ENCODE results near the gene HDAC10.

HDAC10 gene

DNA sequence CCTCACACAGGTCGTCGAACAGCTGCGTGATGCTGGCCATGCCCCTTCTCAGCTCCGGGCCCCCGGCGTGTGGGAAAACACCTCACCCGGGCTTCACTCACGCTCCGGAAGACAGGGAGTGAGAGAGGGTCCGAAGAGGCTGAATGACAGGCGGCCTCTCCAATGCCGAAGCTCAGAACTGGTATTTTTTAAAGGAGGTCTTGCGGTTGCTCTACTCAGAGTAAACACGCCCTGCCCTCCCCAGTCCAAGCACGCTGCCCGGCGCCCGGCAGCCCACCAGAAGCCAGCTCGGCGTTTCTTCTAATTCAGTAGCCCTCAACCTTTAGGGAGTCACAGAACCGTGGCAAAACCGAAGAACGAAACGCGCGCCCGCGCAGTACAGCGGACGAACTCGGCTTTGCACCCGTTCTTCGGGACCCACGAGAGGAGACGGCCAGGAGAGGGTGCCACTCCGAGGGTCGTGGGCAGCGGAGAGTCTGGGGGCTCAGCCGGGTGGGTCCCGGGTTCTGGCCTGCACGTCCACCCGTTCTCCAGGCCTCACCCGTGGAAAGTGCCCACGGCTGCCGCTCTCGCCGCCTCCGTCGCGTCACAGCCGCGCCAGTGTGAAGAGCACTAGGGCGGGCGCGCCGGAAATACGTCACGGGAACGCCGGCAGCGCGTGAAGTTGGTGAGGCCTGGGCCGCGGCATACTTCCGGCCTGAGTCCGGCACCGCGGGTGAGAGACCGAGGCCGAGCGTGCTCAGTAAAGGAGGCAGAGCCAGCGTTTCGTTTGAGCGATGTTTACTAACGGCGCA lies 6.4 kb downstream of the HDAC10 start, which contains the start of gene TUBGCP6:
TSS of gene TUBGCP6 (minus strand) at position 604 of the 794 bp plus-strand sequence. CDS start at position 40, 564 bp downstream.
- Histone ChIP-seq H3K4me3 (replicated peaks; ENCODE audit: insufficient read depth, low read length) (peak within 1 kb of the TSS; percentile 96), H3K27me3 (ENCODE audit: insufficient read depth, poor library complexity, severe bottlenecking) (no peaks in the 10 kb centered on the region), H3K27ac (replicated peaks) (peak within 1 kb of the TSS; percentile 82)
- TF ChIP-seq POLR2AphosphoS5 (IDR thresholded peaks at IDR 0.05; ENCODE audit: low read depth): peak; percentile 87
- TF ChIP-seq, protein P1, sequence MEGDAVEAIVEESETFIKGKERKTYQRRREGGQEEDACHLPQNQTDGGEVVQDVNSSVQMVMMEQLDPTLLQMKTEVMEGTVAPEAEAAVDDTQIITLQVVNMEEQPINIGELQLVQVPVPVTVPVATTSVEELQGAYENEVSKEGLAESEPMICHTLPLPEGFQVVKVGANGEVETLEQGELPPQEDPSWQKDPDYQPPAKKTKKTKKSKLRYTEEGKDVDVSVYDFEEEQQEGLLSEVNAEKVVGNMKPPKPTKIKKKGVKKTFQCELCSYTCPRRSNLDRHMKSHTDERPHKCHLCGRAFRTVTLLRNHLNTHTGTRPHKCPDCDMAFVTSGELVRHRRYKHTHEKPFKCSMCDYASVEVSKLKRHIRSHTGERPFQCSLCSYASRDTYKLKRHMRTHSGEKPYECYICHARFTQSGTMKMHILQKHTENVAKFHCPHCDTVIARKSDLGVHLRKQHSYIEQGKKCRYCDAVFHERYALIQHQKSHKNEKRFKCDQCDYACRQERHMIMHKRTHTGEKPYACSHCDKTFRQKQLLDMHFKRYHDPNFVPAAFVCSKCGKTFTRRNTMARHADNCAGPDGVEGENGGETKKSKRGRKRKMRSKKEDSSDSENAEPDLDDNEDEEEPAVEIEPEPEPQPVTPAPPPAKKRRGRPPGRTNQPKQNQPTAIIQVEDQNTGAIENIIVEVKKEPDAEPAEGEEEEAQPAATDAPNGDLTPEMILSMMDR (IDR thresholded peaks at IDR 0.05; ENCODE audit: insufficient read depth, low read length): no peak
- TF ChIP-seq SPI1 (IDR thresholded peaks at IDR 0.05; ENCODE audit: borderline replicate concordance, low read depth): no peak
- TF ChIP-seq, protein P2, sequence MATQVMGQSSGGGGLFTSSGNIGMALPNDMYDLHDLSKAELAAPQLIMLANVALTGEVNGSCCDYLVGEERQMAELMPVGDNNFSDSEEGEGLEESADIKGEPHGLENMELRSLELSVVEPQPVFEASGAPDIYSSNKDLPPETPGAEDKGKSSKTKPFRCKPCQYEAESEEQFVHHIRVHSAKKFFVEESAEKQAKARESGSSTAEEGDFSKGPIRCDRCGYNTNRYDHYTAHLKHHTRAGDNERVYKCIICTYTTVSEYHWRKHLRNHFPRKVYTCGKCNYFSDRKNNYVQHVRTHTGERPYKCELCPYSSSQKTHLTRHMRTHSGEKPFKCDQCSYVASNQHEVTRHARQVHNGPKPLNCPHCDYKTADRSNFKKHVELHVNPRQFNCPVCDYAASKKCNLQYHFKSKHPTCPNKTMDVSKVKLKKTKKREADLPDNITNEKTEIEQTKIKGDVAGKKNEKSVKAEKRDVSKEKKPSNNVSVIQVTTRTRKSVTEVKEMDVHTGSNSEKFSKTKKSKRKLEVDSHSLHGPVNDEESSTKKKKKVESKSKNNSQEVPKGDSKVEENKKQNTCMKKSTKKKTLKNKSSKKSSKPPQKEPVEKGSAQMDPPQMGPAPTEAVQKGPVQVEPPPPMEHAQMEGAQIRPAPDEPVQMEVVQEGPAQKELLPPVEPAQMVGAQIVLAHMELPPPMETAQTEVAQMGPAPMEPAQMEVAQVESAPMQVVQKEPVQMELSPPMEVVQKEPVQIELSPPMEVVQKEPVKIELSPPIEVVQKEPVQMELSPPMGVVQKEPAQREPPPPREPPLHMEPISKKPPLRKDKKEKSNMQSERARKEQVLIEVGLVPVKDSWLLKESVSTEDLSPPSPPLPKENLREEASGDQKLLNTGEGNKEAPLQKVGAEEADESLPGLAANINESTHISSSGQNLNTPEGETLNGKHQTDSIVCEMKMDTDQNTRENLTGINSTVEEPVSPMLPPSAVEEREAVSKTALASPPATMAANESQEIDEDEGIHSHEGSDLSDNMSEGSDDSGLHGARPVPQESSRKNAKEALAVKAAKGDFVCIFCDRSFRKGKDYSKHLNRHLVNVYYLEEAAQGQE (IDR thresholded peaks at IDR 0.05; ENCODE audit: insufficient replicate concordance, low read depth): no peak
- peak; percentile 93 for TF ChIP-seq GABPA (IDR thresholded peaks at IDR 0.05; ENCODE audit: low read depth)
- DNase-seq (ENCODE audit: low read depth in 1 of 2, low spot score in 1 of 2): peak; percentile 84 to 92

DNA sequence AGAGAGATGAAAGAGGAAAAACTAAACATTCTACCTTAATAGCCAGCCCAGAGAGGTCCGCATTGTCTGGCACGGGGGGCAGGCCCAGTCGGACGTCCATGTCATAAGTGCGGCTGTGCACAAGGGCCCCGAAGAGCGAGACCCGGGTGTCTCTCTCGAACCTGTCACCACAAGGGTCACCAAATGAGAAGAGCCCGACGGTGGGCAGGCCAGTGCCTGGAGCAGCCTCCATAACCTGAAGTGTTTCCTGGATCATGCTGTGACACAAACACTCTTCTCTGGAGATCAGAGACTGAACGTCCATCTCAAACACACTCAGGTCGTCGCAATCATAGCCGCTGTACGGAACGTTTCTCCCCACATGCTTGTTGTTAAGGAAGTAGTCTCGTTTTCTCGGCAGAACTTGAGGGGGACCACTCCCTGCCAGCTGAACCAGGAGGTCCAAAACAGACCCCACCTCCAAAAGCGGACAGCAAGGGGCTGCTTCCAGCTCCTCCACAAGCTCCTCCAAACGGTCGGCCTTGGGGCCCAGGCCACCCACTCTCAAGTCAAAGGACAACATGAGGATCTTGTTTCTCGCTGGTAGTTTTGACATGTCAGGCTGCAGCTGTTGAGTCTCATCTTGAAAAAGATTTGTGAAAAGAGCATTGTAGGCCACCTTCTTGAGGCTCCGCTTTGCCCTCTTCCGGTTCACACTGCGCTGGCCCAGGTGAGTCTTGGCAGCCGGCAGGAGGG lies 7.2 kb downstream of the HDAC10 start:
- TF ChIP-seq, protein P2 (IDR thresholded peaks at IDR 0.05; ENCODE audit: insufficient replicate concordance, low read depth): no peak
- TF ChIP-seq, protein P1 (IDR thresholded peaks at IDR 0.05; ENCODE audit: insufficient read depth, low read length): no peak
- TF ChIP-seq POLR2AphosphoS5 (IDR thresholded peaks at IDR 0.05; ENCODE audit: low read depth) (no peak), SPI1 (IDR thresholded peaks at IDR 0.05; ENCODE audit: borderline replicate concordance, low read depth) (no peak)
- H3K27me3 ChIP-seq (ENCODE audit: insufficient read depth, poor library complexity, severe bottlenecking): no peaks in the 10 kb centered on the region
- peak overlapping the region; percentile 96 for H3K4me3 ChIP-seq (replicated peaks; ENCODE audit: insufficient read depth, low read length)
- peak overlapping the region; percentile 82 for H3K27ac ChIP-seq (replicated peaks)
- DNase-seq (ENCODE audit: low read depth in 1 of 2, low spot score in 1 of 2): peak in 1 of 2 experiments; percentile 50

DNA sequence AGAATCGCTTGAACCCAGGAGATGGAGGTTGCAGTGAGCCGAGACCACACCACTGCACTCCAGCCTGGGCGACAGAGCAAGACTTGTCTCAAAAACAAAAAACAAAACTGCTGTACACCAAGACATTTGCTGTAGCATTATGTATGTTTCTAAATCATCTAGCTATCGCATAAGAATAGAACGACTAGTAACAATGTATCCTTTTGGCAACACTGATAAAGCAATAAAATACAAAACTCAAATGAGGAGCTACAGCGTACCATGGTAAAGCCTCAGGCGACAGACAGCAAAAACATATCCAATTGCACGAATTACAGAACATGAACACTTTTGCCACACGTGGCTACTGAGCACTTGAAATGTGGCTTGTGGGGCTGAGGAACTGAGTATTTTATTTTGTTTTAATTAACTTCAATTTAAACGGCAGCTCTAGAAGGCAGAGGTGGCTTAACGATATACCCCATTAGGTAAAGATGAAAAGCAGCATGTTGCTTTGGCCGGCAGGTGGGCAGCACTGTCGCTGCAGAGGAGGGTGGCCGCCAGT lies 8.6 kb downstream of the HDAC10 start:
- Histone ChIP-seq H3K27ac (replicated peaks) (peak overlapping the region; percentile 82; the same call in 1 of the 2 replicates), H3K4me3 (replicated peaks; ENCODE audit: insufficient read depth, low read length) (peak overlapping the region; percentile 96), H3K27me3 (ENCODE audit: insufficient read depth, poor library complexity, severe bottlenecking) (no peaks in the 10 kb centered on the region)
- no peak for DNase-seq (ENCODE audit: low read depth in 1 of 2, low spot score in 1 of 2)
- TF ChIP-seq, protein P2 (IDR thresholded peaks at IDR 0.05; ENCODE audit: insufficient replicate concordance, low read depth): no peak
- TF ChIP-seq GABPA (IDR thresholded peaks at IDR 0.05; ENCODE audit: low read depth): no peak
- no peak for TF ChIP-seq POLR2AphosphoS5 (IDR thresholded peaks at IDR 0.05; ENCODE audit: low read depth)
- TF ChIP-seq SPI1 (IDR thresholded peaks at IDR 0.05; ENCODE audit: borderline replicate concordance, low read depth): no peak
- TF ChIP-seq, protein P1 (IDR thresholded peaks at IDR 0.05; ENCODE audit: insufficient read depth, low read length): no peak
